Type B pancreatic cell (in vitro differentiated cells): ENCODE results near the gene RNF115. TPM values are rescaled to one million over a fixed set of nuclear protein-coding genes. Genes with fewer than 3 reads are reported as not detected.
A peak's percentile ranks its signal among the peaks of the same experiment; 100 is the strongest.
"Not testable (repeated sequence)": the region's sequence is repeated elsewhere in the genome, so short reads cannot be mapped to it uniquely, and the experiment has no call there.

Experiments
- DNase-seq: peaks from one replicate; pipeline ENCODE4 v3.0.0; 2021; ENCODE audit warnings: mixed read lengths; ENCODE audit not compliant: unreplicated experiment; ENCODE audit errors: extremely low spot score
- H3K27ac Mint-ChIP-seq: 2 replicates; pipeline ENCODE4 v1.8.0; 2021; ENCODE audit warnings: mild to moderate bottlenecking, mixed read lengths
- H3K27me3 Mint-ChIP-seq: 2 replicates; pipeline ENCODE4 v1.8.0; 2021; ENCODE audit warnings: mixed read lengths
- H3K36me3 Mint-ChIP-seq: 2 replicates; pipeline ENCODE4 v1.8.0; 2021; ENCODE audit warnings: mixed read lengths
- H3K4me1 Mint-ChIP-seq: one replicate; pipeline ENCODE4 v1.8.0; 2021; ENCODE audit warnings: mixed read lengths; ENCODE audit not compliant: unreplicated experiment
- H3K4me3 Mint-ChIP-seq: 2 replicates; pipeline ENCODE4 v1.8.0; 2021; ENCODE audit warnings: mild to moderate bottlenecking, mixed read lengths
- H3K9me3 Mint-ChIP-seq: 2 replicates; pipeline ENCODE4 v1.8.0; 2021; ENCODE audit warnings: mixed read lengths
- CTCF ChIP-seq: fragments of 200-600 bp; sonication (generic); conservative IDR thresholded peaks from 2 replicates; pipeline ENCODE4 v1.5.0; 2021; ENCODE audit warnings: antibody characterized with exemption, mild to moderate bottlenecking
- total RNA-seq: library from RNA; stranded (reverse); gene quantifications from 2 replicates; pipeline ENCODE4 v1.2.1, GENCODE V29; 2021; ENCODE audit warnings: low replicate concordance

Gene RNF115
- total RNA-seq, 1 donor from 2014 or later, result 10.6 TPM

GRCh38 chr1:145730900-145731299 is 93.0 kb downstream of the RNF115 start:
- Mint-ChIP-seq H3K36me3 (peaks cover 7% of the 10 kb centered on the region), H3K27me3 (no peaks in the 10 kb centered on the region), H3K4me1 (peaks cover 10% of the 10 kb centered on the region), H3K4me3 (no peak overlapping the region), H3K9me3 (no peaks in the 10 kb centered on the region), H3K27ac (no peak overlapping the region)
- no peak for DNase-seq
- TF ChIP-seq CTCF, result no peak

- Mint-ChIP-seq H3K27ac (no peak overlapping the region), H3K36me3 (peaks cover 7% of the 10 kb centered on the region), H3K4me1 (peaks cover 10% of the 10 kb centered on the region), H3K9me3 (no peaks in the 10 kb centered on the region), H3K27me3 (no peaks in the 10 kb centered on the region), H3K4me3 (no peak overlapping the region)
- TF ChIP-seq CTCF, result no peak
- no peak for DNase-seq
These were observed 93.4 kb downstream of the RNF115 start for GRCh38 chr1:145730467-145730866.

- Mint-ChIP-seq H3K4me3 (no peak overlapping the region), H3K9me3 (no peaks in the 10 kb centered on the region), H3K27me3 (no peaks in the 10 kb centered on the region), H3K36me3 (peaks cover 7% of the 10 kb centered on the region), H3K27ac (no peak overlapping the region), H3K4me1 (peaks cover 10% of the 10 kb centered on the region)
- no peak for TF ChIP-seq CTCF
- DNase-seq, result no peak
These were observed 94.0 kb downstream of the RNF115 start for GRCh38 chr1:145729666-145730436.

- no peak for TF ChIP-seq CTCF
- Mint-ChIP-seq H3K36me3 (peaks cover 6% of the 10 kb centered on the region), H3K9me3 (no peaks in the 10 kb centered on the region), H3K4me1 (peaks cover 10% of the 10 kb centered on the region), H3K4me3 (no peak overlapping the region), H3K27ac (no peak overlapping the region), H3K27me3 (no peaks in the 10 kb centered on the region)
- DNase-seq, result no peak
These were observed 94.7 kb downstream of the RNF115 start for GRCh38 chr1:145729196-145729595.

GRCh38 chr1:145726193-145726592 is 97.7 kb downstream of the RNF115 start:
- H3K4me1 Mint-ChIP-seq, H3K36me3 Mint-ChIP-seq, H3K27me3 Mint-ChIP-seq, H3K4me3 Mint-ChIP-seq, H3K27ac Mint-ChIP-seq, H3K9me3 Mint-ChIP-seq: not testable (repeated sequence)
- peak; percentile 8 for DNase-seq

- H3K4me1 Mint-ChIP-seq, result peaks cover 17% of the 10 kb centered on the region
- H3K27ac Mint-ChIP-seq, result peak overlapping the region; percentile 35
- no peaks in the 10 kb centered on the region for H3K9me3 Mint-ChIP-seq
- H3K27me3 Mint-ChIP-seq, result peaks cover 12% of the 10 kb centered on the region
- peak; percentile 99 for TF ChIP-seq CTCF
- peak overlapping the region; percentile 53 for H3K4me3 Mint-ChIP-seq
- no peaks in the 10 kb centered on the region for H3K36me3 Mint-ChIP-seq
- peak; percentile 78 for DNase-seq
These were observed 102.8 kb downstream of the RNF115 start for GRCh38 chr1:145720878-145721671.
